Activated naive CD4-positive, alpha-beta T cell treated with anti-CD3 and anti-CD28 coated beads, Interleukin-2, amount 50 U/mL, for 16 hours (primary cell): ENCODE measurements around the gene MTUS2.

Source experiments
- DNase-seq: peaks from one replicate; pipeline ENCODE4 v3.0.0-alpha.2; 2020

MTUS2 gene

DNA sequence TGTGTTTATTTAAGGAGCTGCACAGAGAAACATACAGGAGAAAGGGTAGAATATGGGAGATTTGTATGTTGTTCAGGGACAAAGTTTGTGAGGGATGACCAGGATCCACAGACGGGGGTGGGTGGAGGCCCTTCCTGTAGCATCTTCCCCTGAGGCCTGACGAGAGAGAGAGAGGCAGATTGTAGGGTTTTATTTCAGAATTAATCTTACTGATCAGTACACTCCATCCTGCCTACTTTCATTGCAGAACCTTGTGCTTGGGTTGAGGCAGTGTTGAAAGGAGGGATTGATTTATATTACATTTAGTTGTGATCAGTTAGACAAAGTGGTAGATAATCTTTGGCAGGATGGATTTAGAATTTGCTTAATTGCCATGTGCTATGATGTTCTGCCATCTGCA, 39.6 kb downstream of the MTUS2 start:
- DNase-seq = no peak

DNA sequence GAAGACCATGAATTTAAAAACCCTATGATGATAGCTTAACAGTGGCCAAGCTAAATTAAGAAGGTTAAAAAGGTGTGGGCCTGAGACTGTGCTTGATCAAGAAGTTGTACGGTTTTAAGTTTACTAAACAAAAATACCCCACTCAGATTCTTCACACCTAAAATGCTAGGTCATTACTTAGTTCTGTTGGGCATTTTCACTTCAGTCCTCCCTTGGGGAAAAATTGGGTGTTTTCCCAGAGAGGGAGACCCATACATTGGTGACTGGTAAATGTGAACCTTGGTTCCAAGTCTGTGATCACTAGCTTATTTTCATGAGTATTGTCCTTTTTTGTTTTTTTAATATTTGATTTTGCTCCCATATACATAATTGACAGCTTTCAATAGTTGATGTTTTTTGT, 44.4 kb downstream of the MTUS2 start:
- DNase-seq = no peak

GRCh38 chr13:28865149-28865744, 45.1 kb downstream of the MTUS2 start:
- DNase-seq = no peak

DNA sequence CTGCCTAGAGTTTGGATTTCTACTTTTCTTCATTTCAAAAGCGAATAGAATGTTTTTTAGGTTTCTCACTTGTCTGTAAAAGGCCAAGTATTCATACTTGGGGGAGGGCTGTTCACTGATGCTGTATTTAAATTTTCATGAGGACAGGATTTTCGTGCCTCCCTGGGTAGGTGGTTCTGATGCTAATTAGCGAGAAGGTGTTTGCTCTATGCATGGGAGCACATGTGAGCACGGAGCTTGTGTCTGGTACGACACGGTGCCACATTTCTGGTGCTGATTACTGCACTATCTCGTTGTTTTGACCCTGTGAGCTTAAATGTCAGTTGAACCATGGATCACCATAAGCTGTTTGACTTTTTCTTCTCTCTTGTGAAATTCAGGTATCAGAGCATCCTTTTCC, 45.8 kb downstream of the MTUS2 start:
- no peak for DNase-seq

DNA sequence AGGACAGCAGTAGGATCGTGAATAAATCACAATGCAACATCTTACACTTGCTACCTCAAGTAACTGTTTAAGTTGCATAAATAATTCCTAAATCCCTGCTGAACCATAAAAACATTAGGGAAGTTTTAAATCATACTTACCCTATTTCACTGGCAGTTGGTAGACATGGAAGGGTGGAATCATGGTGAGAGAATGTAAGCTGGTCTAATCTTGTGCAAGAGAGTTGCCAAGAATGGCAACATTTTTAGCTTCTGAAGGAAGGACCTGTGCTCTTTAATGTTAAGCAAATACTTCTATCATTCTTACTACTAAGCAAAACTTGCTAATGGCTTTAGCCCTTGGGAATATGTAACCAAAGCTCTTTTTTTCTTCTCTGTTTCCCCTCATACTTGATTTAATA, 46.8 kb downstream of the MTUS2 start:
- DNase-seq = no peak

GRCh38 chr13:28867564-28867963, 47.4 kb downstream of the MTUS2 start:
- no peak for DNase-seq

- no peak for DNase-seq
These were observed 52.5 kb downstream of the MTUS2 start for GRCh38 chr13:28872427-28873176.

GRCh38 chr13:28875846-28876615, 55.9 kb downstream of the MTUS2 start:
- DNase-seq = no peak

- no peak for DNase-seq
These were observed 57.3 kb downstream of the MTUS2 start for GRCh38 chr13:28877408-28877807.

GRCh38 chr13:28885181-28885580, 65.0 kb downstream of the MTUS2 start:
- no peak for DNase-seq

- no peak for DNase-seq
These were observed 69.1 kb downstream of the MTUS2 start for GRCh38 chr13:28889086-28889732.

- DNase-seq = no peak
These were observed 70.6 kb downstream of the MTUS2 start for GRCh38 chr13:28890712-28891111.

DNA sequence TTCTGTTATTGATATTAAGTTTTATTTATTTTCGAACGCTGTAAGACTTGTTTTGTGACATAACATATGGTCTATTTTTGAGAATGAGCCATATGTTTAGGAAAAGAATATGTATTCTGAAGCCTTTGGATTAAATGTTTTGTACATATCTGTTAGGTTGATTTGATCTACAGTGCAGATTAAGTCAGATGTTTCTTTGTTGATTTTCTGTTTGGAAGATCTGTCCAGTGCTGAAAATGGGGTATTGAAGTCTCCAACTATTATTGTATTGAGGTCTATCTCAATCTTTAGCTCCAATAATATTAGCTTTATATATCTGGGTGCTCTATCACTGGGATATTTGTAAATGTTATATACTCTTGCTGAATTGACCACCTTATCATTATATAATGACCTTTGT, 97.9 kb downstream of the MTUS2 start:
- DNase-seq = no peak

- no peak for DNase-seq
These were observed 102.2 kb downstream of the MTUS2 start for GRCh38 chr13:28922341-28922740.

DNA sequence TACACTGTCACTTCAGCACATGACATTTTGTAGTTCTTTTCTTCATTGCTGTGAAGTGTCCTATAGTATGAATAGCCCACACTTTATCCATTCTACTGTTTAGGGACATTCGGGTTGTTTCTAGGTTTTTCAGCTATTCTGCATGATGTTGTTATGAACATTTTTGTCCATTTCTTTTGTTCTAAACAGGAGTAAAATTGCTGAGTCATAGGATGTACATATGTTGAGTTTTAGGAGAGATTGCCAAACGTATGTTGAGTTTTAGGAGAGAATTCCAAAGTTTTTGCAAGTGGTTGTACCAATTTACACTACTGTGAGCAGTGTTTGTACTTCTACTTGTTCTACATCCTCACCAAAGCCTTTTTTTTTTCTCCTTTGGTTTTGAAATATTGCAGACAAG, 115.0 kb downstream of the MTUS2 start:
- DNase-seq = no peak

GRCh38 chr13:28942906-28943305, 122.8 kb downstream of the MTUS2 start:
- no peak for DNase-seq

DNA sequence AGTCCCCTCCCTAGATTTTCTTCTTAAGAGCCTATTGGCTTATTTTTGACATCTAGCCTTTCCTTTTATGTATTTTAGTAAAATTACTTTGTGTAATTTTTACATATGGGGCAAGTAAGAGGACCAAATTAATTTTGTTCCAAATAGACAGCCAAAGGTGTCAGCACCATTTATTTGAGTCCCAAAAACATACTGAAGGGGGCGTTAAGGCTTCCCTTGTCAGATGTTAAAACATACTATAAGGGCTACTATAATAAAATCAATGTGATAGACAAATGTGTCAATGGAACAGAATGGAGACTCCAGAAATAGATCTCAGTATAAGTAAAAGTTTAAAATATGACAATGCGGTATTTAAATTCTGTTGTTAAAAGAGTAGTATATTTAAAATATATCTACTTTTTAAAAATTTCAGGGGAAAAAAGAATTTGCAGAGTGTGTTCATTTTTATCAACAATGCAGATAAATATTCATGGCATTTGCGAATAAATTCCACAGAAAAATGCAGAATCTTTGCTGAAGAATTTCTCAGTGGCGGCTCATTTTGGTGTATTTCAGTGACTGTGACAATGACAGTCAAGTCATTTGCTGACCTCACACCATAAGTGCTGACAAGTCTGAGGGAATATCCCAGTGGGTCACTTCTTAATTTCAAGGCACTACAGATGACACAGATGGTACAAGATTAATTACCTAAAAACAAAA, 133.7 kb downstream of the MTUS2 start:
- DNase-seq = no peak

DNA sequence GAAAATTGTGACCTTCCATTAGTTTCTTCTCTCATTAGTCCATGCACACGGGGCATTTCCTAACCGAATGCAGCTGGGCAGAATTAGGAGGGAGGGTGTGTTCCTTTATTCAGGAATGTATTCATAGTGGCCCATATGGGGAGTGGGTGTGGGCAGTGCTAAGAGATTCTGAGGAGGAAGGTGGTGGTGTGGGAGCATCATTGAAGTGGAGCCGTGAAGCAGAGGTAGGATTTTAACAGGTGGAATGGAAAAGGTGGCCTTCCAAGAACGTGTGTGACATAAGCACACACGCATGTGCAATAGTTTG, 134.2 kb downstream of the MTUS2 start:
- no peak for DNase-seq

- DNase-seq = no peak
These were observed 134.7 kb downstream of the MTUS2 start for GRCh38 chr13:28954810-28955209.

DNA sequence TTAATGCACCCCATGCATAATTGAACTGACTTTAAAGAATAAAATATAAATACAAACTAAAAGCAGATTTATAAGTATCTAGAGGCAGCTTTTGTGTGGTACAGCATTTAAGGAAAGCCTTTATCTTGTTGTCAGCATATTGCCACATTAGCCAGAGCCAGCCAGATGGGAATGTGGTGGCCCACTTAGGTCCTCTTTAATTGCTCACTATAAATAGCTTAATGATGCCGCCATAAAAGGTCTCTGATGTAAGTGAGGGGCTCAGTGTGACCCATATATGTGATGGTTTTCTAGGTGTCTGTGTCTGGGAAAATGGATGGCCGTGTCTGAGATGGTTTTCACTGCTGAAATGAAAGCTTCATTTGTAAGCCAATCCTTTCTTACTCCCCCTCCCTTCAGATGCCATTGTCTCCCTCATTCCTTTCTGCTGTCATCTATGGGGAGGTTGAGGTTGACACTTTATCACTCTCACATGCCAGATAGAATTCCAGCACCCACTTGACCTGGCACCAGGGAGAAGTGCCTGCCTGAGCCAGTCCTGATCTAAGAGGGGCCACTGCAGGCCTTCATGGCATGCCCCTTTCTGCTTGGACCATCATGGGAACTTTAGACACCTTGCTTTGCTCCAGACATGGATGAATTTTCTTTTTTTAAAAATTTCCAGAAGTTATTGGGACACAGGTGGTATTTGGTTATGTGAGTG, 135.3 kb downstream of the MTUS2 start:
- no peak for DNase-seq

- DNase-seq = no peak
These were observed 137.9 kb downstream of the MTUS2 start for GRCh38 chr13:28958018-28958417.

DNA sequence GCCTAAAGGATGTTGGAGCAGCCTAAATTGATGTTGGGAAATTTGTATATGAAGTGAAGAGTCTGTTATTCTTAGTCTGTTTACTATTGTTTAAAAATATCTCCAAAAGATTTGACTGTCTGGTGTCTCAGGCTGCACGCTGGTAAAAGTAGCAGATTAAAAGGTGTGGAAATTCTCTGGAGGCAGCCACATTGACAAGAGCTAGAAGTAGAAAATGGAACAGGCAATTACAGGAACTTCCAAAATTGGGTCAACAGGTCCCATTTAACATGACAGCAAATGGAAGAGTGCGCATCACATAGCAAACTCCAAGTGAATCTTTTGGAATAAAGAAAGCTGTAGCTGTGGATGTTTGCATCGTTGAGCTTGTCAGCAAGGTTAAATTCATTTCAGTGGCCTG, 138.3 kb downstream of the MTUS2 start:
- no peak for DNase-seq

DNA sequence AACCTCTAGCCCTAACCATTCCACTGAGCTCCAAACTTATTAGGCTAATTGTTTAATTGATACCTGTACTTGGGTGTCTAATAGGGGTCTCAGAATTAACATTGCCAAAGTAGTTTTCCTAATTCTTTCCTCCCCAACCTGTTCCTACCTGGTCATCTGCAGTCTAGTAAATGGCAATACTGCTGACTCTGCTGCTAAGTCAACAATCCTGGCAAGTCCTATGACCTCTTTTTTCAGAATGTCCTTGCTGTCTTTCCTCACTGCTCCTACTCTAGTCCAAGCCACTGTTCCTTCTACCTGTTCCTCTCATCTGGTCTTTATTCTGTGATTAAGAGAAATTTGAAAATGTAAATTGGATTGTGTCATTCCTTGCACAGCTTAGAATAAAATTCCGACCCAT, 143.9 kb downstream of the MTUS2 start:
- DNase-seq = no peak
